ENCODE data around the gene EP400. TPM values are rescaled to one million over a fixed set of nuclear protein-coding genes. Genes with fewer than 3 reads are reported as not detected.

The EP400 gene
- total RNA-seq, 1 donor from 2014 or later, result 55.2 TPM

GRCh38 chr12:131929581-131930456 is 19.9 kb upstream of the EP400 start:
- TF ChIP-seq CTCF (conservative IDR thresholded peaks at IDR 0.05), result no peak
- Mint-ChIP-seq H3K4me3 (peak overlapping the region; percentile 93), H3K27ac (peak overlapping the region; percentile 62), H3K4me1 (ENCODE audit: unreplicated experiment) (peaks cover 5% of the 10 kb centered on the region), H3K36me3 (peaks cover 19% of the 10 kb centered on the region), H3K9me3 (no peaks in the 10 kb centered on the region), H3K27me3 (no peaks in the 10 kb centered on the region)
- DNase-seq (ENCODE audit: extremely low spot score, unreplicated experiment), result no peak

GRCh38 chr12:131930510-131930909 is 19.2 kb upstream of the EP400 start:
- Mint-ChIP-seq H3K9me3 (no peaks in the 10 kb centered on the region), H3K27ac (peak overlapping the region; percentile 62), H3K36me3 (peaks cover 19% of the 10 kb centered on the region), H3K4me1 (ENCODE audit: unreplicated experiment) (peaks cover 5% of the 10 kb centered on the region), H3K27me3 (no peaks in the 10 kb centered on the region), H3K4me3 (peak overlapping the region; percentile 87)
- no peak for TF ChIP-seq CTCF (conservative IDR thresholded peaks at IDR 0.05)
- no peak for DNase-seq (ENCODE audit: extremely low spot score, unreplicated experiment)

GRCh38 chr12:131933387-131933786 is 16.4 kb upstream of the EP400 start:
- no peak for TF ChIP-seq CTCF (conservative IDR thresholded peaks at IDR 0.05)
- peaks cover 5% of the 10 kb centered on the region for H3K4me1 Mint-ChIP-seq (ENCODE audit: unreplicated experiment)
- H3K36me3 Mint-ChIP-seq, result peaks cover 19% of the 10 kb centered on the region
- no peak overlapping the region for H3K4me3 Mint-ChIP-seq
- no peaks in the 10 kb centered on the region for H3K9me3 Mint-ChIP-seq
- no peak for DNase-seq (ENCODE audit: extremely low spot score, unreplicated experiment)
- H3K27me3 Mint-ChIP-seq, result no peaks in the 10 kb centered on the region
- H3K27ac Mint-ChIP-seq, result no peak overlapping the region

GRCh38 chr12:131934535-131934934 is 15.2 kb upstream of the EP400 start:
- peaks cover 5% of the 10 kb centered on the region for H3K4me1 Mint-ChIP-seq (ENCODE audit: unreplicated experiment)
- TF ChIP-seq CTCF (conservative IDR thresholded peaks at IDR 0.05), result no peak
- H3K9me3 Mint-ChIP-seq, result no peaks in the 10 kb centered on the region
- H3K4me3 Mint-ChIP-seq, result no peak overlapping the region
- H3K36me3 Mint-ChIP-seq, result peaks cover 19% of the 10 kb centered on the region
- no peak for DNase-seq (ENCODE audit: extremely low spot score, unreplicated experiment)
- no peaks in the 10 kb centered on the region for H3K27me3 Mint-ChIP-seq
- no peak overlapping the region for H3K27ac Mint-ChIP-seq

GRCh38 chr12:131938082-131938481 is 11.7 kb upstream of the EP400 start:
- no peak for TF ChIP-seq CTCF (conservative IDR thresholded peaks at IDR 0.05)
- Mint-ChIP-seq H3K27ac (no peak overlapping the region), H3K36me3 (peaks cover 7% of the 10 kb centered on the region), H3K4me1 (ENCODE audit: unreplicated experiment) (no peaks in the 10 kb centered on the region), H3K9me3 (no peaks in the 10 kb centered on the region), H3K4me3 (no peak overlapping the region), H3K27me3 (no peaks in the 10 kb centered on the region)
- DNase-seq (ENCODE audit: extremely low spot score, unreplicated experiment), result no peak

All from type B pancreatic cell (in vitro differentiated cells).